Measurements from ENCODE around the gene MEIS3. TPM values are rescaled to one million over a fixed set of nuclear protein-coding genes. Genes with fewer than 3 reads are reported as not detected.
"Not testable (repeated sequence)": the region's sequence is repeated elsewhere in the genome, so short reads cannot be mapped to it uniquely, and the experiment has no call there.

Gene MEIS3
- total RNA-seq, 2 experiments from 2014 or later = 1.3 TPM; not detected in 1

GRCh38 chr19:47415953-47416642 lies 3.2 kb downstream of the MEIS3 start:
- Histone ChIP-seq H3K9me3 (ENCODE audit: low read length) (no peaks in the 10 kb centered on the region), H2AFZ (ENCODE audit: low read length) (no peak overlapping the region), H3K36me3 (ENCODE audit: insufficient read depth, low read length) (no peaks in the 10 kb centered on the region), H3K79me2 (ENCODE audit: insufficient read depth, low read depth, low read length) (no peaks in the 10 kb centered on the region), H3K27ac (ENCODE audit: low read depth, low read length, poor library complexity, severe bottlenecking) (no peak overlapping the region), H3K9me2 (ENCODE audit: insufficient read depth, low read length) (no peaks in the 10 kb centered on the region), H3K4me1 (ENCODE audit: insufficient read depth, low read length, poor library complexity, severe bottlenecking) (no peaks in the 10 kb centered on the region), H3K4me2 (ENCODE audit: low read length) (no peak overlapping the region), H3K4me3 (ENCODE audit: low read depth, low read length, poor library complexity, severe bottlenecking) (no peak overlapping the region), H4K20me1 (ENCODE audit: insufficient read depth, low read length) (no peaks in the 10 kb centered on the region)
- POLR2A ChIA-PET = interaction anchor here (0.6 kb wide), 1 partner anchor 142 kb away, joined by 4 read pairs; no protein-coding TSS in a partner anchor
- no peak for TF ChIP-seq EZH2phosphoT487 (IDR thresholded peaks at IDR 0.05; ENCODE audit: borderline replicate concordance, low read depth, low read length)
- TF ChIP-seq CTCF (conservative IDR thresholded peaks at IDR 0.05; ENCODE audit: low read length) = no peak
- no TSS peak for BruUV-seq (replicated peaks)
- intact Hi-C loops (cut with micrococcal nuclease; ENCODE audit: unreplicated experiment) = no loop called here
- CTCF ChIA-PET (ENCODE audit: unreplicated experiment) = interaction anchor here (0.6 kb wide), 1 partner anchor 435 kb away, joined by 4 read pairs; no protein-coding TSS in a partner anchor
- no peak for DNase-seq (ENCODE audit: low spot score)

GRCh38 chr19:47414469-47414868 lies 4.9 kb downstream of the MEIS3 start:
- ChIA-PET CTCF (ENCODE audit: unreplicated experiment) (no interaction called here), POLR2A (no interaction called here)
- Histone ChIP-seq H3K36me3 (ENCODE audit: insufficient read depth, low read length) (no peaks in the 10 kb centered on the region), H3K9me3 (ENCODE audit: low read length) (no peaks in the 10 kb centered on the region), H3K4me2 (ENCODE audit: low read length) (no peak overlapping the region), H4K20me1 (ENCODE audit: insufficient read depth, low read length) (no peaks in the 10 kb centered on the region), H3K4me1 (ENCODE audit: insufficient read depth, low read length, poor library complexity, severe bottlenecking) (no peaks in the 10 kb centered on the region), H2AFZ (ENCODE audit: low read length) (no peak overlapping the region), H3K27ac (ENCODE audit: low read depth, low read length, poor library complexity, severe bottlenecking) (no peak overlapping the region), H3K79me2 (ENCODE audit: insufficient read depth, low read depth, low read length) (no peaks in the 10 kb centered on the region), H3K4me3 (ENCODE audit: low read depth, low read length, poor library complexity, severe bottlenecking) (no peak overlapping the region), H3K9me2 (ENCODE audit: insufficient read depth, low read length) (no peaks in the 10 kb centered on the region)
- TF ChIP-seq EZH2phosphoT487 (IDR thresholded peaks at IDR 0.05; ENCODE audit: borderline replicate concordance, low read depth, low read length) (no peak), CTCF (conservative IDR thresholded peaks at IDR 0.05; ENCODE audit: low read length) (no peak)
- DNase-seq (ENCODE audit: low spot score) = no peak
- no TSS peak for BruUV-seq (replicated peaks)
- intact Hi-C loops (cut with micrococcal nuclease; ENCODE audit: unreplicated experiment) = no loop called here

GRCh38 chr19:47413941-47414340 lies 5.4 kb downstream of the MEIS3 start:
- intact Hi-C loops (cut with micrococcal nuclease; ENCODE audit: unreplicated experiment) = no loop called here
- CTCF ChIA-PET (ENCODE audit: unreplicated experiment) = no interaction called here
- no peaks in the 10 kb centered on the region for H3K9me2 ChIP-seq (ENCODE audit: insufficient read depth, low read length)
- H2AFZ ChIP-seq (ENCODE audit: low read length) = no peak overlapping the region
- H3K36me3 ChIP-seq (ENCODE audit: insufficient read depth, low read length) = no peaks in the 10 kb centered on the region
- DNase-seq (ENCODE audit: low spot score) = no peak
- no TSS peak for BruUV-seq (replicated peaks)
- H3K4me2 ChIP-seq (ENCODE audit: low read length) = no peak overlapping the region
- H3K4me3 ChIP-seq (ENCODE audit: low read depth, low read length, poor library complexity, severe bottlenecking) = no peak overlapping the region
- no peaks in the 10 kb centered on the region for H3K4me1 ChIP-seq (ENCODE audit: insufficient read depth, low read length, poor library complexity, severe bottlenecking)
- H3K79me2 ChIP-seq (ENCODE audit: insufficient read depth, low read depth, low read length) = no peaks in the 10 kb centered on the region
- no peak for TF ChIP-seq CTCF (conservative IDR thresholded peaks at IDR 0.05; ENCODE audit: low read length)
- no peak for TF ChIP-seq EZH2phosphoT487 (IDR thresholded peaks at IDR 0.05; ENCODE audit: borderline replicate concordance, low read depth, low read length)
- H4K20me1 ChIP-seq (ENCODE audit: insufficient read depth, low read length) = no peaks in the 10 kb centered on the region
- H3K9me3 ChIP-seq (ENCODE audit: low read length) = no peaks in the 10 kb centered on the region
- POLR2A ChIA-PET = no interaction called here
- no peak overlapping the region for H3K27ac ChIP-seq (ENCODE audit: low read depth, low read length, poor library complexity, severe bottlenecking)

- POLR2A ChIA-PET; H3K9me2 ChIP-seq (ENCODE audit: insufficient read depth, low read length); H3K4me2 ChIP-seq (ENCODE audit: low read length); H4K20me1 ChIP-seq (ENCODE audit: insufficient read depth, low read length); BruUV-seq (replicated peaks); H3K27ac ChIP-seq (ENCODE audit: low read depth, low read length, poor library complexity, severe bottlenecking); DNase-seq (ENCODE audit: low spot score); H3K4me3 ChIP-seq (ENCODE audit: low read depth, low read length, poor library complexity, severe bottlenecking); CTCF ChIA-PET (ENCODE audit: unreplicated experiment); H3K79me2 ChIP-seq (ENCODE audit: insufficient read depth, low read depth, low read length); H2AFZ ChIP-seq (ENCODE audit: low read length); H3K36me3 ChIP-seq (ENCODE audit: insufficient read depth, low read length); H3K9me3 ChIP-seq (ENCODE audit: low read length); H3K4me1 ChIP-seq (ENCODE audit: insufficient read depth, low read length, poor library complexity, severe bottlenecking); intact Hi-C loops (cut with micrococcal nuclease; ENCODE audit: unreplicated experiment): not testable (repeated sequence)
These were observed 7.6 kb downstream of the MEIS3 start for GRCh38 chr19:47411696-47412095.
